AG08396 (cell line): ENCODE data around the gene PLS3.

Experiments used
- DNase-seq: peaks from one replicate; pipeline ENCODE4 v3.0.0; 2012; ENCODE audit warnings: low spot score, mixed read lengths

Gene PLS3

DNA sequence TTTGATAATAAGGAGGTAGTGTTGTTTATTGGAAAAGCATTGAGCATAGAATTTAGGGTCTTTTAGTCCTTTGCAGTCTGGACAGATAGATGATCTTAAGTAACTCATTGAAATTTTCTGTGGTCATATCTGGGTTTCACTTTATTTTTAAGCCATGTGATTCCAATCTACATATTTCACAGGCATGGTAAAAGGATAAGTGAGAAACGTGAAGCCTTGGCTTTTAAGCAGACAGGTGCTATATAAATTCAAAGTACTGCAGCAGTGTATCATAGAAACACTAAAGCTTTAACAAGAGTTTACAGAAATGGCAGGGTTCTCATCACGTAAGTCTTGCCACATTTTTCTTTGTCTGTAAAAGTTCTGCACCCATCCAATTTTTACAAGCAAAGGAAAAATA, 4.9 kb downstream of the PLS3 start:
- no peak for DNase-seq

- no peak for DNase-seq
Measured at GRCh38 chrX:115571712-115572111, 10.7 kb downstream of the PLS3 start.

GRCh38 chrX:115573185-115573584, 12.2 kb downstream of the PLS3 start:
- no peak for DNase-seq

DNA sequence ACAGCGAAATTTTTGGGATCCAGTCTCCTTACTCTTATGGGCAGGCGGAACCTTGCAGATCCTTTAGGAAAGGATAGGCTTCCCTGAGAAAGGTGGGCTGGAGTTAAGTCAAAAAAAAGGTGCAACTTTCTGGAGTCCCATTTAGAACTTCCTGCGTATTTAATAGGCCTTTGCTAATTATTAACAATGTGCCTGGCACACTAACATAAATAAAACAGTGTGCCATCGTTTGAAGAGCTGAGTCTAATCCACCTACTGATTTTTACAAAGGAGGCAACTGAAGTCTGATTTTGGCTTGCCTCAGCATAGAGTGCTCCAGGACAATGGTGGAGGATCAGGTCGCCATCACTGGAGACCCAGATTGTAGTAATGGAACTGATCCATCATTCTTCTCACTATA, 15.7 kb downstream of the PLS3 start:
- no peak for DNase-seq

GRCh38 chrX:115579327-115579726, 18.4 kb downstream of the PLS3 start:
- DNase-seq, result no peak

DNA sequence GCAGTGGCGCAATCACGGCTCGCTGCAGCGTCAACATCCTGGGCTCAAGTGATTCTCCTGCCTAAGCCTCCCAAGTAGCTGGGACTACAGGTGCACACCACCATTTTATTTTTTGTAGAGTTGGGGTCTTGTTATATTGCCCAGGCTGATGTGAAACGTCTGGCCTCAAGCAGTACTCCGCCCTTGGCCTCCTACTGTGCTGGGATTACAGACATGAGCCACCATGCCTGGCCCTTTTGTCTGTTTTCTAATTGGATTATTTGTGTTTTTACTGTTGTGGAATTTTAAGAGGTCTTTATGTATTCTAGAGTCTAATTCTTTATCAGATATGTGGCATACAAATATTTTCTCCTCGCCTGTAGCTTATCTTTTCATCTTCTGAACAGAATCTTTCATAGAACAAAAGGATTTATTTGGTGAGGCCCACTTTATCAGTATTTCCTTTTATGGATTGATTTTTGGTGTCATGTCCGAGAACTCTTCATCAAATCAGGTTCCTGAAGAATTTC, 18.9 kb downstream of the PLS3 start:
- DNase-seq, result no peak

DNA sequence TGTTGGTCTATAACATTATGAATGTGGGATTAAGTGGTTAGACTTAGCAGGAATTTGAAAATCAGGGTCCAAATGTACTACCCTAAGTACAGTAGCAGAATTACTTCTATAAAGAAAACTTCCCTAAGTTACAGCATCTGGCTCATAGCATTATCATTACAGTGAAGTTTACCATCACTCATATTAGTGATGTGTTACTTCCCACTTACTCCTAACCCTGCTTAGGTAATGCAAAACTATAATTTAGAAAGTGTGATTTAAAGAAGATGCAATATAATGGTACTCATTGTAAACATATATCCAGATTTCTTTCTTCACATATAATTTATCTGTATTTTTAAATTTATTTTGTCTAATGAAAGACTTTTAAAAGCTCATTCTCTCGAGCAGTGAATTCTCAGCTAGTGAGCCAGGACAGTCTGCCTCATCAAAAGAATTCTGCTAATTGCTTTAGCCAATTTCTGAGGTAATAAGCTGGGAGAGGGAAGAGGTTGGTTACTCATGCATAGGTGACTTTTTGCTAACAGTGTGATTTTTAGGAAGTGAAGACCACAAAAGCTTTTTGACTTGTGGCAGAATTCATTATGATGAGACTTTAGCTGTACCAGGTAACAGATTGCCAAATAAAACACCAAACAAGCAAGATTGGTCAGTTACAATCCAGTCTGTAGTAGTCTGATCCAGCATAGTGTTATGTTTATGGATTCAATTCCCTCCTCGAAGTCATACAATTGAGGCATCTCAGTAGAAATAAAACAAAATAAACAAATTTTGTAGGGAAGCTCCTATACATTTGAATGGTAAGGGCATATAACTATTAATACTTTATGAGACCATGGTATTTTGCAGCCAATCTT, 21.0 kb downstream of the PLS3 start:
- DNase-seq, result no peak

DNA sequence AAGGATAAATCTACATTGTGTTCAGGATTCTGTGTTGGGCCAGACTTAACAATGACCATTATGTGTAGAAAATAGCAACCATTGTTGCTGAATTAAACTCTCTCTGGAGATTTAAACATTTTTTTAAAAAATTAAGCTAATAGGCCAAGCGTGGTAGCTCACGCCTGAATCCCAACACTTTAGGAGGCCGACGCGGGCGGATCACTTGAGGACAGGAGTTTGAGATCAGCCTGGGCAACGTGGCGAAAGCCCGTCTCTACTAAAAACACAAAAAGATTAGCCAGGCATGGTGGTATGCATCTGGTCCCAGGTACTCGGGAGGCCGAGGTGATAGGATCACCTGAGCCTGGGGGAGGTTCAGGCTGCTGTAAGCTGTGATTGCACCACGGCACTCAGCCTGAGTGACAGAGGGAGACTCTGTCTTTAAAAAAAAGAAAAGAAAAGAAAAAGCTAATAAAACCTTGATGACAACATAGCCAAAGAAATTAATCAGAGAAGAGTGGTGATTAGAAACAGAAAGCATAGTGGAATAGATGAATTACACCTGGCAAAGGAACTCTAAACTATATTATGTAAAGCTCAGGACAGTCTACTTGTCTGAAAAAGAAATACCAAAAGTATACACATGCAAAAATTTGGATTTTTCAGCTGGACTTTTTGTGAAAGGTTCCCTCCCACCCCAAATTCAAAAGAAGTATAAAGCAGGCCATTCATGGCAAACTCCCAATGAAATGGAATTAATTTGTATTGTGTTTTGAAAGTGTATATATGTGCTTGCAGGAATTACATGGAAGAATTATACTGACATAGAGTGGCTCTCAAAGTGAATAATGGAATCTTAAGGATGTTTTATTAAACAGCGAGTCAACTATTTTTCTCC, 21.9 kb downstream of the PLS3 start:
- DNase-seq, result no peak

GRCh38 chrX:115583496-115584004, 22.6 kb downstream of the PLS3 start:
- no peak for DNase-seq

- no peak for DNase-seq
Measured at GRCh38 chrX:115584696-115585095, 23.7 kb downstream of the PLS3 start.

DNA sequence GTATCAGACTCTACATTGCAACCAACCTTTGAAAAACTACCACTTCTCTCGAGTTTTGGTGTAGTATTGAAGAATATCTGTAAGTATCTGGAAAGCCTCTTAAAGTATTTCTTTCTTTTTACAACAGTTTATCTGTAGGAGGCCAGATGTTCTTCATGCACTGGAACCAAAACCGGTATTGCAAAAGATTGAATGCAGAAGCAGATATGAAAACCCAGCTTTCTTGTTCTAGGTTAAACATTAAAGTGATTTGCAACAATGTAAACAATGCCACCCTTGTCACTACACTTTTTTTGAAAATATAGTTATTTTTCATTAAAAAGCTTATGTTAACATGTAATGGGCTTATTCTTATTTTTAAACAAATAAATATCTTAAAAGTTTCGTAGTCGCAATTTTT, 27.2 kb downstream of the PLS3 start:
- no peak for DNase-seq

DNA sequence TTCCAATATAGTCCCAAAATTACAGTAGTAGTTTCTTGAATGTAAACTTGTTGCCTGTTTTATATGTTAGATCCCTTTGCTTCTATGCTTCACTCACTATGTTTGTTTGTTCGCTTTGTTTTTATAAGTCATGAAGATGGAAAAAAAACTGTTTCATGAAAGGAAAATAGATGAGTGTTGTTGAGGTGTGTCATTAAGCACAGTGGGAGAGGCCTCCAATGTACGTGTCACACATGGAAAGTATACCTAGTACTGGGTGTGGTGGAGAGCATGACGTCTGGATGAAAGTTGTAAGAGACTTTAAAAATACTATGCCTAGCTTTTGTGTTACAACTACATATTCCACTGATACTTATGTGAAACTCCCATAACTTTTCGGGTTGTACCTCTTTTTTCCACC, 28.4 kb downstream of the PLS3 start:
- no peak for DNase-seq

DNA sequence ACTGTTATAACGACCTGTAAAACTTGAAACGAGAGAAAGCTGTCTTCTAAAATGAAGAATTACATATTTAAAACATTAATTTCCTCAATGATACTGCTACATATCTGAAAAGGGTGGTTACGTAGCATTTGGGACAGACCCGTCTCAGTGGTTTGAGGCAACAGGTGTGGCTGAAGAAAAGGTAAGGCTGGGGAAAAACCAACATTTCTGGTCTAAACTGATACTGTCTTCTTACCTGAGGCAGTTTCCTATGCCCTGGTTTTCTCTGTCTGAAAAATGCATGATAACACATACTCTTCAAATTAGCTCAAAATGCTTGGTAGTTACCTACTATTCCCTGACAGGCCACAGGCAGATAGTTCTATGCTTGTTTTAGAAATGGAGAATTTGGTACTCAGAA, 30.4 kb downstream of the PLS3 start:
- DNase-seq, result no peak

DNA sequence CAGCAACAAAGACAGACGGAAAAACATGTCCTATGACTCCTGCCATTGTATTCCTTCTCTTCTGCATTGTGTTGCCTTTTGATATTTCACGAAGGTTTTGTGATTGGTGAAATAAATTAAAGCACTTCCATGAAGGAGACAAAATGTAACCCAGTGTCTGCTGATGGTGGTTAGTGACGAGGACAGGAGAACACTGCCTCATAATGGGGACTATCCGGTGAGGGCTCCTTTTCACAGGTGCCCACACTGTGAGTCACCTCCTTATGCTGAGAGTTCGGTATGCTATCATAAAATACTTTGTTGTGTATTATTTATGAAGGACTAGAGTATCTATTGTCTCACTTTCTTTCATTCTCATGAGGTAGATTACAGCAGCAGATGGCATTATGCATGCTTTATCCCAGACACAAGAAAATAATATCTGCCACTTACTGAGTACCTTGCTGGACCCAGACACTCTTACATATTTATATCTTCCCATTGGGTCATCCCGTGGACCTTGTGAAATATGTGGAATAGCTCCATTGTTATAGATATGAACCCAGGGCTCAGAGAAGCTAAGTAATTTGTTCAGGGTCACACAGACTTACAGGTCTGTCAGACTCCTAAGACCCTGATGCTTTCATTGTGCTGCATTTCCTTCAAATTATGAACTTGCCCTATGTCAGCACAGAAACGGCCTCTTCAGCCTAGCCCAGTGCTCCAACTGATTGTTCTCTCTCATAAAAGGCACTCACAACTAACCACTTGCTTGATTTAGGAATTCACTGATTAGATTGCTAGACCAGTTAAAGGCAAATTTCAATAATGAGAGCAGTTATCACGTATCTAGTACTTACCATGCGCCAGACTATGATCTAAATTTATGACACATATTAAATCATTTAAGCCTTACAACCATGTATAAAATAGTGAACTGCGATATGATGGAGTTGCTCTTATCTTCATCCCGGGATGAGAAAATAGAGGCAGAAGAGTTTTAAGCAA, 31.2 kb downstream of the PLS3 start:
- DNase-seq, result no peak

- DNase-seq, result no peak
Measured at GRCh38 chrX:115592997-115593734, 32.2 kb downstream of the PLS3 start.

- no peak for DNase-seq
Measured at GRCh38 chrX:115595049-115595448, 34.1 kb downstream of the PLS3 start.

- DNase-seq, result no peak
Measured at GRCh38 chrX:115598556-115598955, 37.6 kb downstream of the PLS3 start.

DNA sequence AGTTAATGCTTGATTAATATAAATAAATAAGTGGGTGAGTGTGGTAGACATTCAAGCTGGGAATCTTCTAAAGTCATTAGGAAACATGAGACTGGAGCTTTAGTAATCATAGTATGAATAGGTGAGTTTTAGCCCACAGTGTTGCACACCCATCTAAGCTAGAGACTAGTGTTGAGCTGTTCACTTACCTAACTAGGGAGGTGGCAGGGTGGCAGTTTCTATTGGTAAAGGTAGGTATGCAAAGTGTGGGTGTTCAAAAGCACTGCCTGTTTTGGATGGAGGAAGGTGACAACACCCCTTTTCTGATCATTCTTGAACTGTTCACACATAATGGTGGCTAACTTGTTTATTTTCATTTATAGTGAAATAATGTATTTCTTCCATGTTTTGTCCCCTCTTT, 41.3 kb downstream of the PLS3 start:
- no peak for DNase-seq

GRCh38 chrX:115602729-115603389, 41.9 kb downstream of the PLS3 start:
- no peak for DNase-seq

GRCh38 chrX:115603534-115604074, 42.6 kb downstream of the PLS3 start:
- DNase-seq, result no peak
